Measurements from ENCODE around the gene R3HDM2.
"Not testable (repeated sequence)": the region's sequence is repeated elsewhere in the genome, so short reads cannot be mapped to it uniquely, and the experiment has no call there.

The R3HDM2 gene

DNA sequence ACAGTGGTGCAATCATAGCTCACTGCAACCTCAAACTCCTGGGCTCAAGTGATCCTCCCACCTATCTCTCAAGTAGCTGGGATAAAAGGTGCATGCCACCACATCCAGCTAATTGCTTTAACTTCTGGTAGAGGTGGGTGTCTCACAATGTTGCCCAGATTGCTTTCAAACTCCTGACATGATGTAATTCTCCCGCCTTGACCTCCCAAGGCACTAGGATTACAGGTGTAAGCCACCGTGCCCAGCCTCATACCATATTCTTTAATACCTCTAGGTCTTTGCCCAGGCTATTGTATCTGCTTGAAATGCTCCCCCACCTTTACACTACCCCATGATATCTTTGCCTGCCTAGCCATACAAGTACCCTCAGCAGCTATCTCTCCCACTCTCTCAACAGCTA, 11.3 kb downstream of the R3HDM2 start:
- no peak for DNase-seq

DNA sequence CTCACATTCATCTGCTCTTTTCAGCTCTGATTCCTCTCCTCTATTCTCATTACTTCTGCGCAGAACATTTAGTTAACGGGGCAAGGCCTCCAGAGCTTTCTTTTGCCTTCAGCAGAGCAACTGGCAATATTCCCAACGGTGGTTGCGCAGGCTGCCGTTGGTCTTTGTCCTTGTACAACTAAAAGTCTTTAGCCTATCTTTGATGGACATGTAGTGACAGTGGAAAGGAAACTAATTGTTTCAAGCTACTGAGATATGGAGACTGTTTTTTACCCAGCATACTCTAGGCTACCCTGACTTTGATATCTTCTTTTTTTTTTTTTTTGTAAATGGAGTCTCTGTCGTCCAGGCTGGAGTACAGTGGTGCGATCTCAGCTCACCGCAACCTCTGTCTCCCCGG, 12.6 kb downstream of the R3HDM2 start:
- no peak for DNase-seq

DNA sequence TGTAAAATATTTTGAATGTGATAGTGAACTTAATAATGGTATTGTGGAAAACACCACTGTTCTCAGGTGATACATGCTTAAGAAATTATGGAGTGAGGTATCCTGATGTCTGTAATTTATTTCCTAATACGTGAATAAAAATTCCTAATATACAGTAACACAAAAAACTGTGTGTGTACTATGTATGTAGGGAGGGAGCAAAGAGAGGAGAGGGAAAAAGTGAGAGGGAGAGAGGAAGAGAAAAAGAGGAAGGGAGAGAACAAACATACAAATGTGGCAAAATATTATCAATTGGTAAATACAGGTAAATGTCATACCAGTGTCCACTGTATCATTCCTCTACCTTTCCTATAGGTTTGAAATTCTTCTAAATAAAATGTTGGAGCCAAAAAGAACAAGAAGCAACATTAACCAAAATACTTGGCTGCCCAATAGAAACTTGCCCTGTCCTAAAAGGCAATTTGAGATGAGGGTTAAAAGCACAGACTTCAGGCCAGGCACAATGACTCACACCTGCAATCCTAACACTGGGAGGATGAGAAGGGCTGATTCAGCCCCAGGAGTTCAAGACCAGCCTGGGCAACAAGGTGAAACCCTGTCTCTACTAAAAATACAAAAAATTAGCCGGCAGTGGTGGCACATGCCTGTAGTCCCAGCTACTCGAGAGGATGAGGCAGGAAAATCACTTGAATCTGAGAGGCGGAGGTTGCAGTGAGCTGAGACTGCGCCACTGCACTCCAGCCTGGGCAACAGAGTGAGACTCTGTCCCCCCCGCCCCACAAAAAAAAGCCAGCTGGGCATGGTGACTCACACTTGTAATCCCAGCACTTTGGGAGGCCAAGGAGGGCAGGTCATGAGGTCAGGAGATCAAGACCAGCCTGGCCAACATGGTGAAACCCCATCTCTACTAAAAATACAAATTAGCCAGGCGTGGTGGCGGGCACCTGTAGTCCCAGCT, 14.5 kb downstream of the R3HDM2 start:
- DNase-seq: no peak

DNA sequence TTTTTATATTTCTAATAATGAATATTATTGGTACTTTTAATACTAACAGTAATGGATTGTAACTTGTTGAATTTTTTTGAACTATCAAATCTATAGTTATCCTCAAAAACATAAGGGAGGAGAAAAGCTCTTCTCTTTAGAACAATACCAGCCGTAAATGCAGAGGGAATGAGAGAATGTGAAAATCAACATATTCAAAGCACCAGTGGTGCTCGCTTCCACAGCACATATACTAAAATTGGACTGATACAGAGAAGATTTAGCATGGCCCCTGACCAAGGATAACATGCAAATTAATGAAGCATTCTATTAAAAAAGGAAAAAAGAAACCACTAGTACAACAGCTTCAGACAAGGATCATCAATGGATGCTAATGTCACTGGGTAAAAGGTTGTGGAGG, 15.8 kb downstream of the R3HDM2 start:
- no peak for DNase-seq

DNA sequence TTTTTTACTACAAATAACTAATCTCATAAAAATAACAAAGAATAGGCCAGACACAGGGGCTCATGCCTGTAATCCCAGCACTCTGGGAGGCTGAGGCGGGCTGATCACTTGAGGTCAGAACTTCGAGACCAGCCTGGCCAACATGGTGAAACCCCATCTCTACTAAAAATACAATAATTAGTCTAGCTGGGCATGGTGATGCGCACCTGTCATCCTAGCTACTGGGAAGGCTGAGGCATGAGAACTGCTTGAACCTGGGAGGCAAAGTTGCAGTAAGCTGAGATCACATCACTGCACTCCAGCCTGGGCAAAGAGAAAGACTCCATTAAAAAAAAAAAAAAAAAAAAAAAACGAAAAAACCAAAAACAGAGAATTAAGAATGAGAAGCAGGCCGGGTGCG, 16.7 kb downstream of the R3HDM2 start:
- DNase-seq: not testable (repeated sequence)

DNA sequence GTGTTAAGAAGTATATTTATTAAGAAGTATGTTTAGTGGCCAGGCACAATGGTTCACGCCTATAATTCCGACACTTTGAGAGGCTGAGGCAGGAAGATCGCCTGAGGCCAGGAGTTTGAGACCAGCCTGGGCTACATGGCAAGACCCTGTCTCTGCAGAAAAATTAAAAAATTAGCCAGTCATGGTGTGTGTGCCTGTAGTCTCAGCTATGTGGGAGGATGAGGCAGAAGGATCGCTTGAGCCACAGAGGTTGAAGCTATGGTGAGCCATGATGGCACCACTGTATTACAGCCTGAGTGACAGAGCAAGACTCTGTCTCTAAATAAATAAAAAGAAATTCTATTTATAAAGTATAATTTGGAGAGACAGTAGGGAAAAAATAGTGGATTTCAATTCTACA, 20.3 kb downstream of the R3HDM2 start:
- no peak for DNase-seq

DNA sequence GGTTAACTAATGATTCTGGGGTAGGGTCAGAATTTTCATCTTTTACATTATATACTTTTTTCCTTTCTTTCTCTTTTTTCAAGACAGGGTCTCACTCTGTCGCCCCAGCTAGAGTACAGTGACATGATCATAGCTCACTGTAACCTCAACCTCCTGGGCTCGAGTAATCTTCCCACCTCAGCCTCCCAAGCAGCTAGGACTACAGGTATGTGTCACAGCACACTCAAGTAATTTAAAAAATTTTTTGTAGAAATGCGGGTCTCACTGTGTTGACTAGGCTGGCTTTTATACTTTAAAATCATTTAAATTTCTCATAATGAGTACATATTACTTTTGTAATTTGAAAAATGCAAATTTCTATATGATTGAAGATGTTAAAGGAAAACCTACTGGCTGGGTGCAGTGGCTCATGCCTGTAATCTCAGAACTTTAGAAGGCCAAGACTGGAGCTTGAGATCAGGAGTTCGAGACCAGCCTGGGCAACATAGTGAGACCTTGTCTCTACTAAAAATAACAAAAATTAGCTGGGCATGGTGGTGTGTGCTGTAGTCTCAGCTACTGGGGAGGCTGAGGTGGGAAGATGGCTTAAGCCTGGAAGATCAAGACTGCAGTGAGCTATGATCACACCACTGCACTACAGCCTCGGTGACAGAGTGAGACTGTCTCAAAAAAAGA, 25.7 kb downstream of the R3HDM2 start:
- no peak for DNase-seq

DNA sequence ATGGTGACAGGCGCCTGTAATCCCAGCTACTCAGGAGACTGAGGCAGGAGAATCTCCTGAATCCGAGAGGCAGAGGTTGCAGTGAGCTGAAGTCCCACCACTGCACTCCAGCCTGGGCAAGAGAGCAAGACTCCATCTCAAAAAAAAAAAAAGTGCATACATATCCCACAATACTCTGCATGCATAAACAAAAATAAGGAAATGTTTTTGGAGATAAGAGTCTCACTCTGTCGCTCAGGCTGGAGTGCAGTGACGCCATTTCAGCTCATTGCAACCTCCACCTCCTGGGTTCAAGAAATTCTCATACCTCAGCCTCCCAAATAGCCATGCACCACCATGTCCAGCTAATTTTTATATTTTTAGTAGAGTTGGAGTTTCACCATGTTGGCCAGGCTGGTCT, 28.7 kb downstream of the R3HDM2 start:
- not testable (repeated sequence) for DNase-seq

DNA sequence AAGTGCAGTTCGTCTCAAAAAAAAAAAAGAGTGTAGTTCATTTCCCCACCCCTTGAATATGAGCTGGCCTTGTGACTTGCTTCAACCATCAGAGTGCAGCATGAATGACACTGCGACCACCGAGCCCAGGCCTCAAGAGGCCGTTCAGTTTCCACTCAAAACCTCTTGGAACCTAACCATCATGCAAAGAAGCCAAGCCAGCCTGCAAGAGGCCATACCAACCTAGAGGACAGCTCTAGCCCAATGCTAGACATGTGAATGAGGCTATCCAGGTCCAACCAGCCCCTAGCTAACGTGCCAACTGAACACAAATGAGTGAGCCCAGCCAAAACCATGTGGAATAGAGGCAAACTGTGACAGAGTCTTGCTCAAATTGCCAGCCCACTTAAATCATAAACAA, 29.7 kb downstream of the R3HDM2 start:
- no peak for DNase-seq

DNA sequence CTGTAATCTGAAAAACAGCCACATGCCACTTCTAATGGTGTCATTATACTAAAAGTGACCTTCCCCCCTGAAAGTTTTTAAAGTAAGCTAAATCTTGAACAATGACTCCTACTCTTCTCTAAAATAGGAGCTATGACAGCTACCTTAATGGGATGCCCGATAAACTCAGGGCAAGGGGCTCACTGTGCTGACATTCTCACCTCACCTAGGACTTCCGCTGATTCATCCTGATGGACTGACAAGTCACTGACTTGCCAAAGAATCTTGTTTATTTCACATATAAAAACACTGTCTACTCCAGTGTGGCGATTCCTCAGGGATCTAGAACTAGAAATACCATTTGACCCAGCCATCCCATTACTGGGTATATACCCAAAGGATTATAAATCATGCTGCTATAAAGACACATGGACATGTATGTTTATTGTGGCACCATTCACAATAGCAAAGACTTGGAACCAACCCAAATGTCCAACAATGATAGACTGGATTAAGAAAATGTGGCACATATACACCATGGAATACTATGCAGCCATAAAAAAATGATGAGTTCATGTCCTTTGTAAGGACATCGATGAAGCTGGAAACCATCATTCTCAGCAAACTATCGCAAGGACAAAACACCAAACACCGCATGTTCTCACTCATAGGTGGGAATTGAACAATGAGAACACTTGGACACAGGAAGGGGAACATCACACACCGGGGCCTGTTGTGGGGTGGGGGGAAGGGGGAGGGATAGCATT, 31.0 kb downstream of the R3HDM2 start:
- not testable (repeated sequence) for DNase-seq

DNA sequence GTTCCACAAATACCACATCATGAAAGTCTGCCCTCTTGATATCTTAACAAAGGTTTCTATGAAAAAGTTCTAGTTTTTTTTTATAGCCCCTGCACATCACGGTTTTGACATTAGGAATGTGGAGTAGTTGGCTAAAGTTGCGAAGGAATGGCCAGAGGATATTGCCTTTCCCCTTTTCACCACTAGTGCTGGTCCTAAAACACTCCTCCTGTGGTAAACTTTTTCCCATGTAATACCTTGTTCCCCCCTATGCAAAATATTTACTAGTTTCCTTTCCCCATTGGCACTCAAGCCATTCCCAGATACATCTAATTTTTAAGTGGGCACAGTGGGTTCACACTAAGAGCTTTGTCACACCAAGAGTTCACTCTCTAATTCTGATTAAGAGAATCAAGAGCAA, 33.4 kb downstream of the R3HDM2 start:
- no peak for DNase-seq

DNA sequence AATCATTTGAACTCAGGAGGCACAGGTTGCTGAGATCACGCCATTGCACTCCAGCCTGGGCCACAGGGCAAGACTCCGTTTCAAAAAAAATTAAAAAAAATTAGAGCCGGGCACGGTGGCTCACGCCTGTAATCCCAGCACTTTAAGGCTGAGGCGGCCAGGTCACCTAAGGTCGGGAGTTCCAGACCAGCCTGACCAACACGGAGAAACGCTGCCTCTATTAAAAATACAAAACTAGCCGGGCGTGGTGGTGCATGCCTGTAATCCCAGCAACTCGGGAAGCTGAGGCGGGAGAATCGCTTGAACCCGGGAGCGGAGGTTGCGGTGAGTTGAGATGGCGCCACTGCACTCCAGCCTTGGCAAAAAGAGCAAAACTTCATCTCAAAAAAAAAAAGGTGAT, 35.7 kb downstream of the R3HDM2 start:
- no peak for DNase-seq

DNA sequence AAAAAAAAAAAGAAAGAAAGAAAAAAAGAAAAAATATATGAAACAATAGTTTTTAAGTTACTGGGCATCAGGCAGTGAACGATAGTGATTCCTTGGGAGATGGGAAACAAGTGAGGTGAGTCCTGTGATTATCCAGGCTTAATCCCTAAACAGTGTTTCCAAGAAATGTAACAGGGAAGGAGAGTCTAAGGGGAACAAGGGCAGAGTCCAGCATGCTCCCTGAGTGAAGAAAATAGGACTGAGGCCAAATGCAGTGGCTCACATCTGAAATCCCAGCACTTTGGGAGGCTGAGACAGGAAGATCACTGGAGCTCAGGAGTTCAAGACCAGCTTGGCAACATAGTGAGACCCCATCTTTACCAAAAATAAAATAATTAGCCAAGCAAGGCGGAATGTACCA, 40.7 kb downstream of the R3HDM2 start:
- DNase-seq: no peak

DNA sequence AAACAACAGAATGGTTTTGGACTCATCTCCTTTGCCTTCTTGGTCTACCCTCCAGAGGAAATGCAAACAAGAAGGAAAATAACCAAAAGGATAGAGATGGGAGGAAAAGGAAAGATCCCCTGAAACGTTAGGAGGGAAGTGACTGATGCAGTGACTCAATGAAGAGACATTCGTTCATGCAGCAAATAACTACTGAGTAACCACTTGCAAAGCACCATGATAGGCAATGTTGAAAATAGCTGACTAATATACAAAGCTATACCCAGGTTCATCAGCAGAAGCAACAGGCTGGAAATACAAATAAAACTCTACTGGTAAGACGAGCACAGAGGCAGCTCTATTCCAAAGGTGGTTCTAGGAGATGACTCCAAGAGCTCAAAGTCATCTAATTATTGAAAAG, 41.8 kb downstream of the R3HDM2 start:
- no peak for DNase-seq

DNA sequence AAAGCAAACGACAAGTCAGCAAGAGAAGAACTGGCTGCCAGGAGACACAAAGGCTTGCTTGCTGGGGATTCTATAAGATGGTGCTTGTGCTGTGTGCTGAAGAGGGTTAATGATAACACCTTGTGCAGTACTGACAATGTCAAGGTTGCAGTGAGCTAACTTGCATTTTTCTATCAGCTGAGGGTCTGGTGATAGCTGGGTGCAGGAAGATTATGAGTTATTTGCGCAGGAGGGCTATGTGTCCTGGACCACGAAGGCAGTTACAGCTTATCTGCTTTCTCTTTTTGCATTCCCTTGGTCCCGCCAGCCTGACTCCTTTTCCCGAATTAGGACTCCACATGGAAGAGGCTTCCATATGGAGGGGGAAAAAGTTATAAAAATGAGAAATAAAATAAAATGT, 42.4 kb downstream of the R3HDM2 start:
- no peak for DNase-seq

DNA sequence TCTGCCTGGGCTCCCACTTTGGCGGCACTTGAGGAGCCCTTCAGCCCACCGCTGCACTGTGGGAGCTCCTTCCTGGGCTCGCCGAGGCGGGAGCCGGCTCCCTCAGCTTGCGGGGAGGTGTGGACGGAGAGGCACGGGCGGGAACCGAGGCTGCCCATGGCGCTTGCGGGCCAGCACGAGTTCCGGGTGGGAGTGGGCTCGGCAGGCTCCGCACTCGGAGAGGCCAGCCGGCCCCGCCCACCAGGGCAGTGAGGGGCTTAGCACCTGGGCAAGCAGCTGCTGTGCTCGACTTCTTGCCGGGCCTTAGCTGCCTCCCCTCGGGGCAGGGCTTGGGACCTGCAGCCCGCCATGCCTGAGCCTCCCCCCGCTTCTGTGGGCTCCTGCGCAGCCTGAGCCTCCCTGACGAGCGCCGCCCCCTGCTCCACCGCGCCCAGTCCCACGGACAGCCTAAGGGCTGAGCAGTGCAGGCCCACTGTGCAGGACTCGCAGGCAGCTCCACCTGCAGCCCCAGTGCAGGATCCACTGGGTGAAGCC, 44.6 kb downstream of the R3HDM2 start:
- DNase-seq: no peak

DNA sequence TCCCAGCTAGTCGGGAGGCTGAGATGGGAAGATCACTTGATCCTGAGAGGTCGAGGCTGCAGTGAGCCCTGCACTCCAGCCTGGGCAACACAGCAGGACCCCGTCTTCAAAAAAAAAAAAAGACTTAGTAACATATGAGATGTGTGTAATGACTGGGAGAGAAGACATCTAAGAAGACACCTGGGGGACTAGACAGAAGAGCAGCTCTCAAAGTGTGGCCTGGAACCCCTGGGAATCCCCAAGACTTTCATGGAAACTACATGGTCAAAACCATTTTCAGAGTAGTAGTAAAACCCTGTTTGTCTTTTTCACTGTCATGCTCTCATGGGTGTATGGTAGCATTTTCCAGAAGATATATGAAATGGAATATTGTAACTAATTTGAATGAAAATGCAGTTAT, 45.3 kb downstream of the R3HDM2 start:
- DNase-seq: no peak

DNA sequence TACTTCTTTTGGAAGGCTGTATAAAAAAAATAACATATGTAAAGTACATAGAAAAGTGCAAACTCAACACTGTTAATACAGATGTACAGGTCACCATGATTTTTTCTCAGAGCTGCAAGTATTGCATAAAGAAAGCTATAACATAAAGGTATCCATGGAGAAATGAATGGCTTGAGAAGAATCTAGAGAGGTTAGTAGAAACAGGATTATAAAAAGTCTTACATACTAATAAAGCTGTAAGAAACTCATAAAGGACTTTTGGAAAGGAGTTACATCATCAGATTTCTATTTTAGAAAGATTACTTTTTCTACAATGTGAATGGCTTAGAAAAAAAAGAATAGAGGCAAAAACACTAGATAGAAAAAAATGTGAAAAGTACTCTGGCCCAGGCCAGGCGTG, 46.4 kb downstream of the R3HDM2 start:
- no peak for DNase-seq

DNA sequence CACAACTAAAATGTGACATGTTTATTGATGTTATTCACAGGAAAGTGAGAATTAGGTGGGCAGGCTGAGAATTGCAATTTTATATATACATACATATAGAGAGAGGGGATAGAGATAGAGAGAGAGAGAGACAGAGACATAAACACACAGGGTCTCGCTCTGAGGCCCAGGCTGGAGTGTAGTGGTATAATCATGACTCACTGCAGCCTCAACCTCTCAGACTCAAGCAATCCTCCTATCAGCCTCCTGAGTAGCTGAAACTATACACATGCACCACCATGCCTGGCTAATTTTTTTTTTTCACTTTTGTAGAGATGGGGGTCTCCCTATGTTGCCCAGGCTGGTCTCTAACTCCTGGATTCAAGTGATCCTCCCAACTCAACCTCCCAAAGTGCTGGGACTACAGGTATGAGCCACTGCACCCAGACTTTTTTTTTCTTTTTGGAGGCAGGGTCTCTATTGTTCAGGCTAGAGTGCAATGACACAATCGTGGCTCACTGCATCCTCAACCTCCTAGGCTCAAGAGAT, 49.1 kb downstream of the R3HDM2 start:
- DNase-seq: no peak

DNA sequence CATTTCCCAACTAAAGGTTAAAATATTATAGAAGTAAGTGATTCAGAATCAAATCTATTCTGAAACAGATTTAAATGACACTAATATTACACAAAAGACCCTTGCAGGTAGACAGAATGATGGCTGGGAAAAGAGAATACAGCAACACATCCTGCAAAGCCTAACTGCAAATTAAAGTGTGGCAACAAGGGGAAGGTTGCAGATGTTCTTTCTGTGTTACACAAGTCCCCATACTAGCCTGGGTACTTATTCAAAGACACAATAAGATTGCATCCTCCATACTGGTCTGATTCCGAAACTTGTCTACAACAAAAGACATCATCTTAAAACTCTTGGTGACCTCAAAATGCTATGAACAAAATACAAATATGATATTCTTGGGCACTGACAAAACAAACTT, 50.5 kb downstream of the R3HDM2 start:
- no peak for DNase-seq

DNA sequence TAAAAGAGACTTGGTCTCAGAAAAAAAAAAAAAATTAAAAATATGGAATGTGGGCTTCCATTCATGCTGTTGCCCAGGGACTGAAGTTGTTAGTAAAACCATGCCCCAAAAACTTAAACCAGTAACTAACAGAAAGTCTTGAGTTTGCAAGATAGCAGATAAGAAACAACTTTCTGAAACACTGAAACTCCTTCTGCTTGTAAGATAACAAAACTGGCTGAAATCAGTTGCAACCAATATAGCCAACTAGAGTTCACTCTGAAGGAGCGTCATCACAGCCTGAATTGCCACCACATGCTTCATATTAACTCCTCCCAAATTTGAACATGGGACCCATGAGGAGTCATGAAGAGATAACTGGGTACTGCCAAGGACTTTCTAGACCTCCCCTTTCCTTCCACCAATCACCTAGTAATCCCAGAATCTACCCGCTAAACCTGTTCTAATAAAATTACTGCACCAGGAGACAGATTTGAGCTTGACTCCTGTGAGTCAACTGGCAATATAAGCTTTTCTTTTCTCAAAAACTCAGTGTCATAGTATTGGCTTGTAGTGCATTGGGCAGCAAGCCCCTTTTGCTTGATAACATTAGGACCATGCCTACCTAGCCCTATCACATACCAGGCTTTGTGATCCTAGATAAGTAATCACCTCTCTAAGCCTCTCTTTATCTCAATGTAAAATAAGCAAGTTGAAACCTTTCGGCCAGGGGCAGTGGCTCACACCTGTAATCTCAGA, 53.6 kb downstream of the R3HDM2 start:
- DNase-seq: no peak

DNA sequence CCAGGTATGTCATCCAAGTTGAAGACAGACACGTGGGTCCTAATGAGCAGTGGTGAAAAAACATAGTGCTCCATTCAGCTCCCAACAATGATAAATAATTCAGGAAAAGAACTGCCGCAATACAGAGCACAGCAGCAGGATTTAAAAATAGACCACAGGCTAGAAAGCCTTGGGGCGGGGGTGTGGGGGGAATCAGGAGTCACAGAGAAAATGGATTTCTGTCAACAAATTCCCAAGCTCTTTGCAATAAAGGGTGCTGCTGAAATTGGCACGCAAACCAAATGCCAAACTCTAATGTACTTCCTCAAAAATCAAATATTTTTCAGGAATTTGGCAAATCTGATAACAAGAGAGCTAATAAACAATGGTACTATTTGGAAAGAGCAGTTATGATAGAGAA, 58.6 kb downstream of the R3HDM2 start:
- DNase-seq: no peak

Data from RPMI8226 (cell line).